ENCODE measurements around the gene IRS1.
"Not testable (repeated sequence)": the region's sequence is repeated elsewhere in the genome, so short reads cannot be mapped to it uniquely, and the experiment has no call there.

The IRS1 gene

DNA sequence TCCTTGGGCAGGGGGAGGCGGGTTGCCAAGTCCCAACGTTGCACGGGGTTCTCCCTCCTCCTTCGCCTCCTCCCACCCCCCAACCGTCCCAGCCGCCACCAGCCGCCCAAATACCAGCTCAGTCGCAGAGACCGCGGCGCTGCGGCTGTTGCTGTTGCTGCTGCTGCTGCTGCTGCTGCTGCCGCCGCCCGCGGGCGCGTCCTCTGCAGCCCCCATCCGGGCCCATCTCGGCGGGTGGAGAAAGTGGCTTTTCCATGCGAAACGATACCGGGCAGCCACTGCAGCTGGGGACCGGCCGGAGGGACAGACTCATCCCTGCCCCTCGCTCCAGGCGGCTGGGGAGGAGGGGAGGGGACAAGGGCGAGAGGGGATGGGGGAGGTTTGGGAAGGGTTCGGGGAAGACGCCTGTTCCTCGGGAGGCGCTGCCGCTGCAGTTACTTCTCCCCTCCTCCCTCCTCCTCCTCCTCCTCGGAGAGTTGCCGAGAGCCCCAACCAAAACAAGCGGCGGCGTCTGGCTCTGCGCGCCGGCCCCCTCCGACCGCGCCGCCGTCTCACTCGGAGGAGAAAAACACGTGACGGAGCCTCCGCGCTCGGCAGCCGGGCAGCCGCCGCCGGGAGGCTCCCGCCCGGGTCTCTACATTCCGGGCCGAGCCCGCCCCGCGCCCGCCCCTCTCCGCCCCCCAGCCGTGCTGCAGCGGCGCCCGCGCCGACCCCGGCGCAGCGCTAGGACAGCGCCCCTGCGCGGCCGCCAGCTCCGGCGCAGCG is at the start of gene IRS1:
TSS of gene IRS1 (minus strand) at position 610 of the 765 bp plus-strand sequence. CDS start 1,082 bp downstream, outside the sequence.
- DNase-seq, result no peak

DNA sequence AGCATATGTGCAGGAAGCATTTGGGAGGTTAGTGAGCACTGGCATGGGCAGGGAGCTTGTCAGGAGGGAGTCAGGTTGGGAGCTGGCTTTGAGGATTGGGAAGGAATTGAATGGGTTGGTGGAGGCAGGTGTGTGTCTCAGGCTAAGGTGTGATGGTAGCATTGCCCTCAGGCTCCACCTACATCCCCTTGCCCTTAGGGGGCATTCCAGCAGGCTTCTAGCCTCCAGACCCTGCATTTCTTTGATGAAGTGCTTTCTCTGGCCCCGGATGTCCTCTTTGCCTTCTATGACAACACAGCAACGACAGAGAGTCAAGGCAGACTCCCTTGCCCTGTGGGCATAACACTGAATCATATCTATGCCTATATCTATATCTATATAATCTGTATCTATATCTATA is 49.7 kb upstream of the IRS1 start:
- DNase-seq, result no peak

- DNase-seq, result no peak
These were observed 47.9 kb upstream of the IRS1 start for GRCh38 chr2:226847511-226847910.

GRCh38 chr2:226847090-226847489 is 47.5 kb upstream of the IRS1 start:
- no peak for DNase-seq

DNA sequence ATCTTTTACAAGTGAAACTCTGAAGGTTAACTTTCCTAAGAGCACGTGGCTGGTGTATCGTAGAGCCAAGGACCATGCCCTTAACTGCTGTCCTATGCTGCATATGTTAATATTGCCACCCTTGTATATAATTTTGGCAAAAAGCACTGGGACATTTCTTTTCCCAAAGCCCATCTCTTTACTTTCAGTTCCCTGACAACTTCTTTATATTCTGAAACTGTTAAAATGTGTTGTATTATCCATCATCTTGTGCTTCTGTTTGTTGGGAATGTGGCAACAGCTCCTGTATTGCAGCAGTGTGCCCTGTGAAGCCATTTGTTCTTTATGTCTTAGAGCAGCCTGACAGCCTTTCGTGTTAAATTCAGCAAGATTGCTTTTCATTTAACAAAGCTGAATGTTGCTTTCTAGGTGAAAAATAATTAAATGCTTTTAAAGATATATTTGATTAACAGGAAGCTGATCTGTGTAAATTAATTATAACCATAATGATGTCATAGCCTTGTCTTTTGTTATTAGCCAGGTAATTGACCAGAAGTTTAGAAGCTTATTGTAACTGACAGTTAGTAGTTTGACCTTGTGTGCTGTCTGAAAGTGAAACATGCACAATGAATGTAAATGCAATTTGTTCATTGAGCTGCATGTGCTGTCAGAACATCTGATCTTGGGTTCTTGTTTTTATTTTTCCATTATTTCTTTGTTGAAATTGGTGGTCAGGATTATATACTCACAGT is 45.9 kb upstream of the IRS1 start:
- DNase-seq, result no peak

DNA sequence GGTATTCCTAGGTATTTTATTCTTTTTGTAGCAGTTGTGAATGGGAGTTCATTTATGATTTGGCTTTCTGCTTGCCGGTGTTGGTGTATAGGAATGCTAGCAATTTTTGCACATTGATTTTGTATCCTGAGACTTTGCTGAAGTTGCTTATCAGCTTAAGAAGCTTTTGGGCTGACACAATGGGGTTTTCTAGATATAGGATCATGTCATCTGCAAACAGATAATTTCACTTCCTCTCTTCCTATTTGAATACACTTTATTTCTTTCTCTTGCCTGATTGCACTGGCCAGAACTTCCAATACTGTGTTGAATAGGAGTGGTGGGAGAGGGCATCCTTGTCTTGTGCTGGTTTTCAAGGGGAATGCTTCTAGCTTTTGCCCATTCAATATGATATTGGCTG is 43.4 kb upstream of the IRS1 start:
- DNase-seq, result not testable (repeated sequence)

GRCh38 chr2:226839951-226840350 is 40.3 kb upstream of the IRS1 start:
- DNase-seq, result no peak

DNA sequence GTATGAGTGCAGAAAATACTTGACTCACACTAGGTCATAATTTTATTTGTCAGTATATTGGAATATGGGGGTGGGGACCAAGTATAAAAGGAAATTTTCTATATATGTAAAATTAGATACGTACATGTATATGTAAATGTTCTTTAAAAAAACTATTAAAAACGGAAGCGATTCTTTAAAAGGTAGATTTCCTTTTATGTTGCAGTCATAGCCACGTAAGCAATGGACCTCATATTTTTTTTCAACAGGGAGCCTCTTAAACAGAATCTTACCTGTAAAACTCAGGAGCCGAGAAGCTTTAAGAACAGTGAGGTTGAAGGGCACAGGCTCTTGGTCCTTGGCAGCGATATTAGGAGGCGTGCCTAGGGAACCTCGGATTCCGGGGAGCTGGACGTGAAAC is 39.5 kb upstream of the IRS1 start:
- DNase-seq, result no peak

- DNase-seq, result no peak
These were observed 39.1 kb upstream of the IRS1 start for GRCh38 chr2:226838722-226839121.

- DNase-seq, result no peak
These were observed 38.4 kb upstream of the IRS1 start for GRCh38 chr2:226837787-226838603.

GRCh38 chr2:226837334-226837733 is 37.7 kb upstream of the IRS1 start:
- DNase-seq, result no peak

GRCh38 chr2:226836548-226836885 is 36.9 kb upstream of the IRS1 start:
- DNase-seq, result no peak

DNA sequence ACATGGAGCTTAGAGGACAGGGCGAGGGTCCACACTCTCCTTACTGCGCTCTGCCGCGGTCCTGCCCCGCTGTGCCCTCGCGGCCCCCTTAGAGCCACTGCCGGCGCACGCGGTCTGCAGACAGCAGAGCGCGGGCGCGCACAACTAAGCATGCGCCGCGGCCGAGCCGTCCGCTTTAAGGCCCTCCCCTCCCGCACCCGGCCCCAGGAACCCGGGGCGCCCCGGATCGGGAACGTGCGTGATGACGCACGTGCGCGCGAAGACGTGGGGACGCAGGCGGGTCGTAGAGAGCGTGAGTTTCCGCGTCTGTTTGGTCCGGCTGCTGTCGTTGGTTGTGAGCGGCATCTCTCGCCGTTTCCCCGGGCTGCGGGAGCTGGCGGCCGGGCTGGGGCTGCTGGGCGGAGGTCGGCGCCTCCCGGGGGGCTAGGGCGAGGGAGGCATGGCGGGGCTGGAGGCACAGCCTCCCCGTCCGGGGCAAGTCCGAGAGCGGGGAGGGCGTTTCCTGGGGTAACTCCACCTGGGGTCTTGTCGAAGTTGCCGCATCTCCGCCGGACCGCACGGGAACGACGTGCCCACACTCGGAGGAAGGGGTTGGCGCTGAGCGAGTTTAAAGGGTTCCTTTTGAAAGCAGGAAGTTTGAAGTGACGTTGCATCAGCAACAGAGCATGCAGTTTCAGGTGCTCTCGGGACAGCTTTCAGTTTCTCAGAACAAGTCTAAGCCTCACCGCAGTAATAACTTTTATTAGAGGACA is 36.4 kb upstream of the IRS1 start, which contains the start of gene RHBDD1:
TSS of gene RHBDD1 (plus strand) at position 259 of the 752 bp plus-strand sequence. CDS start 28,640 bp downstream, outside the sequence.
- DNase-seq, result peak; percentile 14 to 56

DNA sequence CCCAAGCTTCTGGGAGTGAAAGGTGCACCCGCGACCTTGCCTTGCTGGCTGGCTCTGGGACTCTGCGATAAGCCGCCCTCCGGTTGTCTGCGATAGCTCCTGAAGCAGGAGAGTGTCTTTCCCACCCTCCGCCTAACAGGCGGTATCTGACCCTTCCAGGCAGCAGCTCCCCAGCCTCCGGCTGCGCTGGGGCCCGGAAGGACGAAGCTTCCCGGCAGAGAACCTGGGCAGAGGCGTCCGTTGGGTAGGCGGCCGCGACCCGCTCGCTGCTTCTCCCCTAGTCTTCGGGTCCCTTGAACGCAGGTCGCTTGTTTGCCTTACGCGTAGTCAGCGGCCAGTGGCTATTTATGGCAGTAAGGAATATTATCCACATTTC is 35.8 kb upstream of the IRS1 start:
- no peak for DNase-seq

DNA sequence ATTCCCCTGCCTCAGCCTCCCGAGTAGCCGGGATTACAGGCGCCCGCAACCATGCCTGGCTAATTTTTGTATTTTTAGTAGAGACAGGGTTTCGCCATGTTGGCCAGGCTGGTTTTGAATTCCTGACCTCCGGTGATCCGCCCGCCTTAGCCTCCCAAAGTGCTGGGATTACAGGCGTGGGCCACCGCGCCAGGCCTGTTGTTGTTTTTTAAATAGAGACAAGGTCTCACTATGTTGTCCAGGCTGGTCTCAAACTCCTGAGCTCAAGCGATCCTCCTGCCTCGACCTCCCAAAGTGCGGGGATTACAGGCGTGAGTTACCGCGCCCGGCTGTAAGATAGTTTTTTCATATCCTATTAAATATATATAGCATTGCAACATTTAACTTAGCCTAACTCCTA is 35.3 kb upstream of the IRS1 start:
- not testable (repeated sequence) for DNase-seq

DNA sequence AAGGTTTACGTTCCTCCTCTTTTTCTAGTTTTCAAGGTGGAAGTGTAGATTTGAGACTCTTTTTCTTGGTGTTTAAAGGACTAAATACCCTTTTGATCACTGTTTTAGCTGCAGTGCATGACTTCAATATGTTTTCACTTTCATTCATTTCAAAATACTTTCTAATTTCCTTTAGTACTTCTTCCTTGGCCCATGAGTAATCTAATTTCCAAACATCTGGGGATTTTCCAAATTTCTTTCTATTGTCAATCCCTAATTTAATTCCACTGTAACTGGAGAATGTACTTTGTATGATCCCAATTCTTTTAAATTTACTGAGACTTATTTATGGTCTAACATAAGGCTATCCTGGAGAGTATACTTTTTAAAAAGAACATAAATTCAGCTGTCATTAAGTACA is 32.4 kb upstream of the IRS1 start:
- DNase-seq, result no peak

- DNase-seq, result no peak
These were observed 31.6 kb upstream of the IRS1 start for GRCh38 chr2:226831266-226831665.

- DNase-seq, result no peak
These were observed 30.4 kb upstream of the IRS1 start for GRCh38 chr2:226829721-226830631.

GRCh38 chr2:226828191-226828590 is 28.6 kb upstream of the IRS1 start:
- no peak for DNase-seq

DNA sequence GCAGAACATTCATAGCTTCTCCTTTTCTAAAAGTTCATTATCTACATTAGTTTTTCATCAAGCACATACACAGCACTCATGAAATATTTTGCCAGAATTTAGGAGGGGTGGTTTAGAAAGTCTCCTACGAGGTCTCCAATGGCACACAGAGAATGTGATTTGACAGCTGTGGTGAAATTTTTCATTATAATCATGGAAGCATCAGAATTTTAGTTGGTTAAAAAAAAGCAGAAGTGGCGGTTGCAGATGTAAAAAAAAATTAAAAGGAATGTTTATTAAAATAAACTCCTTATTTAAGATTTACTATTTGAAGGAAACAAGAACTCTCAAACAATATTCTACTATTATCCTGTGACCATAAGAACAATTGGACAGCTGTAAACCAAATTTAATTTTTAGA is 25.4 kb upstream of the IRS1 start:
- DNase-seq, result no peak

DNA sequence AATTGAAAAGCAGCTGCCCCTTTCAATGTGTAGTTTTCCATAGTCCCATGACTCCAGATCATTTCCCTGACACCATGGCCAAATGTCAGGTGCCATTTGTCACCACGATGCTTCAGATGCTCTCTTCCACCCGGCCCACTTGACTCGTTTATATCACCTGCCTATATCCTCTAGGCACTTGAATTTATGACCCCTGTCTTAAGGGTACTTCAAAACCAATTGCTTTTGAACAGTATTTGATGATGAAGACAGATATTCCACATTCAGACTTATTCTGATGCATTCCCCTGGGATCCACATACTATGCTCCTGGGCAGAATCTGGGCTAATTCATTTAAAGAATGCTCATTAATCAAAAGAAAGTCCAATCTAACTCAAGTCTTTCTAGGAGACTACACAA is 19.3 kb upstream of the IRS1 start:
- no peak for DNase-seq
